ENCODE data around the gene TLE1. TPM values are rescaled to one million over a fixed set of nuclear protein-coding genes. Genes with fewer than 3 reads are reported as not detected.
A peak's percentile ranks its signal among the peaks of the same experiment; 100 is the strongest.

Gene TLE1
- total RNA-seq, 1 experiment from 2014 or later = 79.3 TPM

- no peak overlapping the region for H4K5ac ChIP-seq (ENCODE audit: insufficient read length, low read depth, low read length)
- H3K36me3 Mint-ChIP-seq (ENCODE audit: insufficient read depth in 1 of 3, low read depth in 3 of 3) = no peaks in the 10 kb centered on the region
- no peaks in the 10 kb centered on the region for H4K20me1 ChIP-seq (ENCODE audit: control insufficient read depth, insufficient read depth, insufficient read length)
- H3K9me3 ChIP-seq (ENCODE audit: control insufficient read depth, low read depth, low read length) = no peaks in the 10 kb centered on the region
- H3K4ac ChIP-seq (ENCODE audit: low read depth, low read length) = no peak overlapping the region
- no peak overlapping the region for H4K8ac ChIP-seq (replicated peaks; ENCODE audit: insufficient read length, low read depth, low read length)
- H3K9me3 Mint-ChIP-seq = no peaks in the 10 kb centered on the region; a peak in 1 of 5 replicates
- no peak overlapping the region for H2BK20ac ChIP-seq (ENCODE audit: low read depth, low read length, poor library complexity, severe bottlenecking)
- H3K23ac ChIP-seq (ENCODE audit: insufficient read length, low read depth, low read length) = no peak overlapping the region
- H3K27ac ChIP-seq (ENCODE audit: insufficient read length, low read depth, low read length) = peak overlapping the region; percentile 7
- no CpG with 5 or more reads among the region's 6 CpGs for WGBS (ENCODE audit: extremely low coverage, insufficient read length, low lambda C conversion rate)
- H3K23me2 ChIP-seq (ENCODE audit: insufficient read length, low read depth, low read length, poor library complexity, severe bottlenecking) = peaks cover 4% of the 10 kb centered on the region
- no peak overlapping the region for H2BK15ac ChIP-seq (ENCODE audit: low read depth, low read length)
- H3K56ac ChIP-seq (ENCODE audit: insufficient read length, low read depth, low read length) = no peak overlapping the region
- H3K18ac ChIP-seq (ENCODE audit: insufficient read length, low read depth, low read length) = no peak overlapping the region
- H3K4me1 ChIP-seq (ENCODE audit: insufficient read depth, low read length) = 0 out of 2 replicates have a peak, but pooled peaks cover 2% of the 10 kb centered on the region
- no peaks in the 10 kb centered on the region for H3K27me3 Mint-ChIP-seq (ENCODE audit: low read depth)
- H3K79me1 ChIP-seq (ENCODE audit: insufficient read depth, low read depth, low read length, poor library complexity, severe bottlenecking) = no peaks in the 10 kb centered on the region
- H3K79me2 ChIP-seq (ENCODE audit: insufficient read depth, low read length) = no peaks in the 10 kb centered on the region
- H3K14ac ChIP-seq (ENCODE audit: insufficient read depth, low read length) = no peak overlapping the region; the same call in 1 of the 2 replicates
- no peak overlapping the region for H4K91ac ChIP-seq (ENCODE audit: insufficient read length, low read depth, low read length)
- H2BK120ac ChIP-seq (ENCODE audit: low read depth, low read length, poor library complexity, severe bottlenecking) = no peak overlapping the region
- H3K27me3 ChIP-seq (ENCODE audit: insufficient read depth, low read length) = no peaks in the 10 kb centered on the region
- peak overlapping the region; percentile 93 for H2AFZ ChIP-seq (ENCODE audit: low read length)
- peaks cover 64 to 72% of the 10 kb centered on the region in 2 experiments for H3K4me1 Mint-ChIP-seq
- no peak overlapping the region for H2BK12ac ChIP-seq (ENCODE audit: insufficient read length, low read depth, low read length)
- H3K4me2 ChIP-seq (ENCODE audit: insufficient read depth, insufficient read length, low read length) = peak overlapping the region; percentile 49
- DNase-seq = peak; percentile 39
- TF ChIP-seq CTCF (conservative IDR thresholded peaks at IDR 0.05) = no peak
- H2AK5ac ChIP-seq (ENCODE audit: insufficient read length, low read length) = no peak overlapping the region
- peak overlapping the region; percentile 86 to 93 (median 91) for H3K27ac Mint-ChIP-seq
- H3T11ph ChIP-seq (ENCODE audit: low read length) = no peak overlapping the region
- no peak overlapping the region for H2BK5ac ChIP-seq (ENCODE audit: insufficient read length, low read length)
- H3K9ac ChIP-seq (ENCODE audit: extremely low read depth, insufficient read length, low read length) = no peak overlapping the region
- peak overlapping the region; percentile 1 to 22; a peak in 4 of 5 replicates for H3K4me3 Mint-ChIP-seq
Observed at GRCh38 chr9:81549500-81550206, 139.7 kb downstream of the TLE1 start.
